Activated CD8-positive, alpha-beta memory T cell treated with anti-CD3 and anti-CD28 coated beads, Interleukin-2, amount 50 U/mL, for 24 hours (primary cell): ENCODE data around the gene DCBLD1.

Experiments
- DNase-seq: peaks from one replicate; pipeline ENCODE4 v3.0.0-alpha.2; 2020; ENCODE audit errors: extremely low read depth

Gene DCBLD1

DNA sequence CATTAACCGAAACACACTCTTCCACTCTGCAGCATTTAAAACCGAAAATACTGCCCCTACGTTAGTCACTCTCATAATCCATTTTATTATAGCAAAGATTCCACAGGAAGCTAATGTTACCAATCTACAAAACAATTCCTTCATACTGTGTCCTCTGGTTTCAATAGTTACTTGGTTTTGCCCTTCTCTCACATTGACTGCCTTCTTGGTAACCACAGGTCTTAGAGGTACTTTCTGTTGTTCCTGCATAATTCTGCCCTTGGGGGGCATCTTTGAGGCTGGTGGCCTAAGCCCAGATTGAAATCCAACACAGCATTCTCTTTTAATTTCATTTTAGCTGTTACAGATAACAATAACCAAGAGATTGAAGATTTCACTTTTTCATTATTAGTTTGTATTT is 9.8 kb upstream of the DCBLD1 start:
- no peak for DNase-seq

DNA sequence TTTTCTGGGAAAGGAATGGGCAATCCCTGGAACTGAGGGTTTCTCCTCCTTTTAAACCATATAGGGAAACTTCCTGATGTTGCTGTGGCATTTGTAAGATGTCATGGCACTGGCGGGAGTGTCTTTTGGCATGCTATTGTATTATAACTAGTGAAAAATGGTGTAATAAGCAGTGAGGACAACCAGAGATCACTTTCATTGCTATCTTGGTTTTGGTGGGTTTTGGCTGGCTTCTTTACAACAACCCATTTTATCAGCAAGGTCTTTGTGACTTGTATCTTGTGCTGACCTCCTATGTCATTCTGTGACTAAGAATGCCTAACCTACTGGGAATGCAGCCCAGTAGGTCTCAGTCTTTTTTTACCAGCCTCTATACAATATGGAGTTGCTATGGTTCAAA is 9.1 kb upstream of the DCBLD1 start:
- no peak for DNase-seq

DNA sequence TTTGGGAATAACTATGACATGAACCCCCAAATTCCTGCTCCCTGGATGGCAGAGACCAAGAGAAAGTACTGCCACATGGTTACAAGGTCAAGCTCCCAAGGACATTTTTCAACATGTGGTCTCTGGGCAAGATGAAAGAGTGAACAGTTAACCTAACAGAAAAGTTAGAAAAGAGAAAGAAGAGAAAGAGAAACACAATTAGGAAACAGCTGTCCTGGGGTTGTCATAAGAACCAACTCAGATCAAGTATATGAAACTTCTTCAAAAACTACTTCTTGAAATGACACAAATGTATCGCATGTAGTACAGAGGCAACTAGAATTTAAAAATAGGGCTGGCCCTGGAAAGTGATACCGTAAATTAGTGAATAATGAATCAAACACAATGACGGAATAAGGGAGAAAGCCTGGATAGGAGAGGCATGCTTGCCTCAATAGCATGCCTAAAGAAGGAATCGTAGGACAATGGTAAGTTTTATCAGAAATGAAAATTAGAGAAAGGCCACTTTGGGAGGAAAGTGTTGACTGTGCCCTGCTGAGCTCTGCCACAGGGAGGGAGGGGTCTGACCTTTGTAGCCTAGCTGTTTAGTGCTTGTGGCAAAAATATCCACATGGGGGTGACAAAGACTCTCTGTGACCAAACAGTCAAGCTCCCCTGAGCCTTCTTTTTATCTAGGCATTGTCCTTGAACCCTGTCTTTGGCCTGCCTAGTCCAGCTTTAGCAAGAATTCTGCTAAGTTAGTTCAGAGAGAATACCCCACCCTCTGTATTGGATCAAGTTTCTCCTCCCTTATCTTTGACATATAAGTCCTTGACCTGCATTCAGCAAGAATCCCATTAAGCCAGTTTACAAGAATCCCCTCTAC is 4.3 kb upstream of the DCBLD1 start:
- DNase-seq = no peak

DNA sequence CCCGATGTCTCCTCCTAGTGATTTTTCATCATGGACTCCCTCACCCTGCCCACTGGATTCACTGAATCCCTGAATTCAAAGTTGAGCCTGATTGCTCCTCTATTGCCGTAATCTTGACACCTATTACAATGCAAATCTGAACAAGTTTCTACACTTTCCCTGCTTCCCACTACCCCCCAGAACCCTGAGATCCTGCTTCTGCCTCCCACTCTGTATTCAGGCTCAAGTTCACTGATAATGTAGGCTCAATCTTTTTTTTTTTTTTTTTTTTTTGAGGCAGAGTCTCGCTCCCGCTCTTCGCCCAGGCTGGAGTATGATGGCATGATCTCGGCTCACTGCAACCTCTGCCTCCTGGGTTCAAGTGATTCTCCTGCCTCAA is 3.6 kb upstream of the DCBLD1 start:
- no peak for DNase-seq

DNA sequence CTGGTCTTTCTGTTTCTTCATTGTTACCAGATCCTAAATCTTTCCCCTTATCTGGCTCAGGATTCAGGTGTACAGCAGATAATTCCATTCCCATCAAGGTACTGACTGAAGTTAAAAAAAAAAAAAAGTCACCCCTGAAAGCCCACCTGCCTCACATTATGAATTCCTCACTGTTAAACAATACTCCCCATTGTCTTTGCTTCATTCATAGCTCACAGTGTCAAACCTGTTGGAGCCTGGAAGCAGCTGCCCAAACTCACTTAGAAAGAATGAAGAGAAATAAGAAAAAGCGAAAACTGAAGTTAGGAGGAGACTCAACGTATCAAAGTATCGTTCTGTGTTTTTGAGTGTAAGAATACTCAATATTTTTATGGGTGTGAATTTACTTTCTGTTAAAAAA is 1.8 kb upstream of the DCBLD1 start:
- DNase-seq = no peak

DNA sequence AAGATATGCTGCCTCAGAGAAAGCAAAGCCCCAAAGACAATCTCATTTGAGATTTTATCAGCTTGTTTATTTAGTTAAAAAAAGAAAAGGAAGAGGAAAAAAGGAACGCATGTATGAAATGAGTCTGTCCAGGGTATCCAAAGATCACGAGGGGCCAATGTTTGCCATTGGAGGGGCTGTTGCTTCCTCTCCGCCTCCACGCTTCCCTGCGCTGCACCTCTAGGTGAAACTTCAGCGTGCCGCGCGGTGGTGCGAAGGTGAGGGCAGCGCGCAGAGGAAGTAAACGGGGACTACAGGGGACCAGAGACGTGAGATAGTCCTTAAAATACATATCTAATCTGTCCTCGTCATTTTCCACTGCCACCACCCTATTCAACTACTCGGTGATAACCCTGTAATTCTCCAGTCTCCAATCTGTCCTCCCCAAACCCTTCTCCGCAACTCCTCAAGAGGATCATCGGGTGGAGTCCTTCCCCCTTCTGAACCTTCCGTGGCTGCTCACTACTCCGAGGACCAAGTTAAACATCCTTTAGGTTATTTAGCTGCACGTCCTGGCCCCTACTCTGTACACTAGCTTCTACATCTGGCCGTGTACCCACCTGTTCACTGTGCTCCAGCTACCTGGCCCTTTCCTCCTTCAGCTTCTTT is 1.1 kb upstream of the DCBLD1 start:
- no peak for DNase-seq

DNA sequence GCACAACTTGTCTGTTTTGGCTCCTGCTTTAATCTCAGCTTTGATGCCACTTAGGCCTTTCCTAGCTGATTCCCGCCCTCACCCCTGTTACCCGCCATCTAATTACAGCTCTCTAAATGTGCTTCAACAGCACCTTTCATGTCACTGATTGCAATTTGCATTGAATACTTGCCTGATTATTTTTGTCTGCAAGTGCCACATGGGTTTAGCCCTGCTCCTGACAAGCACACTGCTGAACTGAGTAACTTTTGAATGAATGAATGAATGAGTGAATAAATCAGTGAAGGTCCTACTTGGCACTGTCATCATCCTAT is 591 bp upstream of the DCBLD1 start:
- no peak for DNase-seq

DNA sequence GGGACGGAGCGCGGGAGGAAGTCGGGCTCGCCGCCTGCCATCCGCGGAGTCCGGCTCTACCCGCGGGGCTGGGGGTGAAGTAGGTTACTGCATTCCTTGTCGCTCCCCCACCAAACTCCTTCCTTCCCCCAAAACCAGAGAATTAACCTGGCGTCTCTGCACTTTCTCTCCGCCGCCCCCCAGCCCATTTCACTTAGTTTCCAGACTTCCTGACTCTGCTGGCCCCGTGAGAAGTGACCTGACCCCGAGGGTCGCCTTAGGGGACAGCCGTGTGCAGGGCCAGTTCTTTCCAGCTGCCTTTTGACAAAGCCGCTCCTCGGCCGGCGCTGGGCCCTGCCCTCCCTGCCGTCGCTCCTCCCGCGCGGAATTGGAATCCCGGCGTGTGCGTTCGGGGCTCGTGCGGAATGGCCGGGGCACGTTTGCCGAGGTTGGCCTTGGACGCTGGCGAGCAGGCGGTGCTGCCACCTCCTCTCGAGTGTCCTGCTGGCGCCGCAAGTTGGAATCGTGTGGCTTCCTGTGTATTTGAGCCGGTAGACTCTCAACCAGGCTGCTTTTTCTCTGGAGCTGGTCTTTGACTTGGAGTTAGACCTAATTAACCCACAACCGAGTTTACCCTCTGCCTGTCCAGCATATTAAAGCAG is 650 bp downstream of the DCBLD1 start:
- no peak for DNase-seq

DNA sequence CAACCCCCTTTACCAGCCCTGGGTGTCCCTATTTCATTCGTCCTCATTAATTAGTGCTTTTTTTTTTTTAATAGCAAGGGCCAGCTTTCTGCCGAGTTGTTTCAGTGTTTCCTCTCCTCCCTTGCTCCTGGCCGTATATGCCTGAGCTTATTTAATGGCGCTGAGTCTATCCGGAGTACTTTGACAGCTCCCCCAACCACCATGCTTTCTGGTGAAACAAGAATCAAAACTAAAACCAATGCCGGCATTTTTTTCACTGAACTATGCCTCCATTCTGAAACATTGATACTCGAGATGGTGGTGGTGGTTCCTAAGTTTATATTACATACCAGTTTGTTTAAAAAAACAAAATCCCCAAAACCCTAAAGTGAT is 1.2 kb downstream of the DCBLD1 start:
- no peak for DNase-seq

DNA sequence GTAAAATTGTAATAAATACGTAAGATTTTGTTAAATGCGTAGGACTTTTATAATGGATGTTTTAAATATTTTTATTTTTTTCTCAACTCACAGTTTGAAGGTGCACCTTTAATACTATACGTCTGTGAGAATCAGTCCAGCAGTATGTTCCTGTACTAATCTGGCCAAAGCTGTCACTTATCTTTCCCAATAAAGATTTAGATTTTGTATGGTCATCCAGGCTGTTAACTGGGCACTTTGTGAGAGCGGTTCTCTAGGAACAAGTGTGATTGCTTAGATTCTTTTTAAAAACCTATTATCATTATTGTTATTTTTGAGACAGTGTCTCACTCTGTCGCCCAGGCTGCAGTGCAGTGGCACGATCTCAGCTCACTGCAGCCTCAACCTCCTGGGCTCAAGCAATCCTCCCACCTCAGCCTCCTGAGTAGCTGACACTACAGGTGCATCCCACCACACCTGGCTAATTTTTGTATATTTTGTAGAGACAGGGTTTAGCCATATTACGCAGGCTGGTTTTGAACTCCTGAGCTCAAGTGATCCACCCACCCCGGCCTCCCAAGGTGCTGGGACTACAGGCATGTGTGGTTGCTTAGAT is 1.7 kb downstream of the DCBLD1 start:
- DNase-seq = no peak

DNA sequence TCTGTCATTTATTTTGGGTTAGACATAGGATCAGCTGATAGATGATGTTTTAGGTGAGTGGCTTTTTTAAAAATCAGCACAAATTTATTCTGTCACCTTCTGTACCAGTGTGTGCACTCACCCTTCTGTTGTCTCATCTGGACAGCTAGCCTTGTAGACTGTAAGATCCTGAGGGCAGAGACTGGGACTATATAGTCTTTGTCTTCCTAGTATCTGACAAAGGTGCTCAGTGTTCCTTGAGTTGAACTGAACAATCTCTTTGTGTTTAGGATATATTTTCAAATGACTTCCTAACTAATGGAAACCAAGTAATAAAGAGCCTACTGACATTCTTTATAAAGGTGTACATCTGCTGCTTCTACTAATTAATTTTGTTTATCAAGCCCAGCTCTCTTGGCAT is 3.0 kb downstream of the DCBLD1 start:
- no peak for DNase-seq

DNA sequence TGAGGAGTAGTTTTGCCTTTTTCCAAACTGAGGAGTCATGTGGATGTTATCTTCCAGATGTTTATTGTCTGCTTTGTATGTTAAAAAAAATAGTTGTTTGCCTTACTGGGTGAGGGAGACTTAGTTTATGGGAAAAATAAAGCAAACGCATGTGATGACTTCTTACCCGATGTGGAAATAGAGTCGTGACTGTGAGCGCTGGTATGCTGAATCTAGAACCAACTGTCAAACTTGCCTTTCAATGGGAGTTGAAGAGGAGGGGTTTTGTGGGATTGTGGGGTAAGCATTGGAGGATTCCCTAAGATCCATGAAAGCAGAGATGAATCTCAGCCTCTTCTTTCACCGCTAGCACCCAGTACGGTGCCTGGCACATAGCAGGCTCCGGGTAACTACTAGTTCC is 5.3 kb downstream of the DCBLD1 start:
- DNase-seq = no peak

DNA sequence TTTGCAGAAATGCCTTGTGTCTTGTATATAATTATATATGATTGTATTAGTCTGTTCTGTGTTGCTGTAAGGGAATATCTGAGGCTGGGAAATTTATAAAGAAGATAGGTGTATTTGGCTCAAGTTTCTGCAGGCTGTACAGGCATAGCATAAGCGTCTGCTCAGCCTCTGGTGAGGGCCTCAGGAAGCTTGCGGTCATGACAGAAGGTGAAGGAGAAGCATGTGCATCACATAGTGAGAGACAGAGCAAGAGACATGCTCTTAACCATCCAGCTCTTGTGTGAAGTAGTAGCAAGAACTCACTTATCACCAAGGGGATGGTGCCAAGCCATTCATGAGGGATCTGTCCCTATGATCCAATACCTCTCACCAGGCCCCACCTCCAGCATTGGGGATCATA is 6.5 kb downstream of the DCBLD1 start:
- no peak for DNase-seq

DNA sequence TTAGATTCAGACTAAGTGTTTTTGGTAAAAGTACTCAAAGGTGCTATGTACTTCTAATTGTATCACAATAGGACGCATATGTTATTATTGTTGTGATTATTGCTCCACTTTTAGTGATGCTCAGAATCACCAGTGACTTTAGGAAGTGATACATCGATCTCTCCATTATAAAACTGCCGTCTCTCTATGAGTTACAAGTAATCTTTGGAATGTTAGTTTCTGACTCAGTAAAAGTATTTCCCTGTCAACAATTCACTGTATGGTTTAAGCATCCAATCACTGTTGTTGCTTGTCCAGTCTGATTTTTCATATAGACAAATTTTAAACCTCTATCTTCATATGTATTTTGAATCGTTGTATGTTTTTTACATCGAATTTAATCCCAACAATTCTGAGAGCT is 9.4 kb downstream of the DCBLD1 start:
- DNase-seq = no peak

DNA sequence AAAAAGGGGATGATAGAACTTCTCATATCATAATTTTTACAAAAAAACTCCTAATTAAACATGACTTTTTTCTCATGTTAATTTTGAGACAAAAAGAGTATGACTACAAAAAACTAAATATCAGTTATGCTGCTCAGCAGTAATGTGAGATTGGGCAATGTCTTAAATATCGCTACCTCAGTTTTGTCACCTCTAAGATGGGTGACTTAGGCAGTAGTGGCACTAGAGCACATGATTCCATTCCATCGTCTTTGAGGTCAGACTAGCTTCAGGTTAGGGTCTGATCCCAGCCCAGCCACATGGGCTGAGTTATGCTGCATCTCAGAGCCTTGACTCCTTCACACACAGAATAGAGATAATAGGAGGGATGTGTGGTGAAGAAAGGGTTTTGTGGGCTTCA is 11.0 kb downstream of the DCBLD1 start:
- DNase-seq = no peak

DNA sequence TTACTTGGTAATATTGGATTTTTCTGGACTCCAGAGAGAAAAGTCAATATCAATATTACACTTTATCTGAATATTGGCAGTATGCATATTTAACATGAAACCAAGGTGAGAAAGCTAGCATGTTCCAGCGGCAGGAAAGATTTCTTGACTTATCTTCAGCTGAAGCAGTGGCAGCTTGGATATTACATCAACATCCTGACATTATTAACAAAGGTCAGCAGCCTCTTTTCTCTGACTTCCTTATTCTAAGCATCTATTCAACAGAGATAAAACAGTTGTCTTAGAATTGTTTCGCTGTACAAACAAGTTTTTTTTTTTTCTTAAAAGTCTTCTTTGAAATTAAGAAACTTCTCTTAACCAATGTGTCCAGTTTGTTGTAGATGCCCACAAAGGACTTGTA is 11.8 kb downstream of the DCBLD1 start:
- DNase-seq = no peak

DNA sequence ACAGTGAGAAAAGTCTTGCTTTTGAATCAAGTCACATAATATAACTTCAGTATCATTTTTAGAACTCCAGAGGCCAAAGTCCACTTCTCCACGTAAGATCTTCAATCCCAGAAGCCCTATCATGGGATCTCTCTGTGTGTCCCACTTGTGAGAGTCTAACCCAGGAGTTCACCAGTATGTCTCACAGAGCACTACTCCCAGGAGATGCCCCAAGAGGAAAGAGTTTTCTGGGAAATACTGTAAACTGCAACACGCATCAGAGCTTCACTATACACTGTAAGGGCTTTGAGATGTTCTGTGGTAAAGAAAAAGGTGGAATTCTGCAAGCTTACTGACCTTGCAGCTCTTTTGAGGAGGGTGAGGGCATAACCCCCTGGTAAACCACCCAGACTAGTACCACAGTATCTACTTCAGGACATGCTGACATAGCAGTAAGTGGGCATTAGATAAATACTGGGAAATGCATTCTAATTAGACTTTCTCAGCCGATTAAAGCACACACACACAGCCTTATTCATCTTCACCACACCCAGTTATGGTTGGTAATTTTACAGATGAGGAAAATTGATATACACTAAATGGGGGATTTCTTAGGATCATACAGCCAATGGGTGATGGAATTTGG is 12.3 kb downstream of the DCBLD1 start:
- DNase-seq = no peak

DNA sequence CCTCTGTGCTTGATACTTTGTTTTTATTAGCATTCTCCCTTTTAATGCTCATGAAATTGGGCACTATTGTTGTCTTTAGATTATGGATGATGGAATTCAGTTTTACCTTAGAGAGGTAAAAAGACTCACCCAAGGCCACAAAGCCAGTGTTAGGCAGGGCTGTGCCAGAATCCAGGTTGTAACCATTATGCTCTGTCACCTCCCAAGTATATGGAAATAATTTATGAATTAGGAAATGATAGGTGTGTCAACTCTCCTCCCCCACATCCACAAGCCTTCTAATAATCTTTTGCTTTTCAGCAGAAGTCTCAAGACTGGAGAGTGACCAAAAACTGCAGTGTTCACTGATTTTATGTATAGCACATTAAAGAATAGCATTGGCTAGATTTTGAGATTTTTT is 13.0 kb downstream of the DCBLD1 start:
- no peak for DNase-seq

DNA sequence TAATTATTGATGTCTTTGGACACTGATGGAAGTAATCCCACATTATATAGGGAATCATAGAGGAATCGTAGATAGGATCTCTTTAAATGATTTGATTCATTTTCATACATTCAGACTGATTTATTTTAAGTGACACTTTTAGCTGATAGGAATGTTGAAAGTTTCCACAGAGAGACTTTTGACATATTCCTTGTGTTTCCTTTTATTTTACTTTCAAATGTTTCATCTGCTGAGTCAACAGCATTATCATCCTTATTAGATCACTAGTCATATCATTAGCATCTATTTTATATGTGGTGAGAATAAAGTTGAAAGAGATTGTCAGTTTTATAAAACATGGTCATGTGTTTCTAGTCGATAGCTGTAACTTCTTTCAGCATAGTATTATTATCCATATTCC is 13.4 kb downstream of the DCBLD1 start:
- no peak for DNase-seq

DNA sequence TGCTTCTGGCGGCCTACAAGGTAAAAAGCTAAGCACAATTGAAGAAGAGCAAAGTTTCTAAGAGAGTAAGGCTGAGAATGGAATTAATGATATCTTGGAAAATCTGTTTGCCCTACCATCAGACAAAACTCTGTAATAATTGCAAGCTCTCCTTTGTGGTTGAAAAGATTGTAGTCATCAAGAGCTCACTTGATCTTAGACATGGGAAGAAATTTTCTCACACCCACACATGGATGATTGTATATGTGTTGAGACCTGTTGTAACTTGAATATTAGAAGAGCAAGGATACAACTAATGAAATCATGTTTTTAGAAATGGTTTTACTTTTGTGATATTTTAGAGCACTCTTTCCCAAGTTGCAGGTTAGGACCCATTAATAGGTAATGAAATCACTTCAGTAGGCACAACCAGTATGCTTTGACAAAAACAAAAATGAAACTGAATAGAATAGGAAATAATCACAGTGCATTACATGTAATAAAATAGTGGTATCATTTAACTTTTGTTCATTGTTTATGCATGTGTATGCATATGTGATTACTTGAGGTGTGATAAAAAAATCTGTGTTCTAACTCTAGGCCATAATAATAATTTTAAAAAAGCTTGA is 14.0 kb downstream of the DCBLD1 start:
- DNase-seq = no peak

DNA sequence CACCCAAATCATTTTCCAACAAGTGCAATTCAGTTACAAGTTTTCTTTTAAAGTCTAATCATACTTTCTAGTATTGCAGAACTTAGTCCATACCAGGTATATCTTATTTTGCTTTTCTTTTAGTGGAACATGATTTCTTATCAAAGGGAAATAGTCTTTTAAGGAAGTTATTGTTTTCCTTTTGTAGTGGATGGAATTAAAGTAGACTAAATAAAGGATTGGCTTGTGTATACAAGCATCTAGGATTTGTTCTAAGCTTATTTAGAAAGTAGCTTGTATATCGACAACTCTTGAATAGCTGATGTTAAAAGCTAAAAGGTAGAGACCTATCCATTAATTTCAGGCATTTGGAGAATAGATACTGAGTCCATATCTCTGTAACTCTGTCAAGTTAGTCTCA is 14.8 kb downstream of the DCBLD1 start:
- DNase-seq = no peak

DNA sequence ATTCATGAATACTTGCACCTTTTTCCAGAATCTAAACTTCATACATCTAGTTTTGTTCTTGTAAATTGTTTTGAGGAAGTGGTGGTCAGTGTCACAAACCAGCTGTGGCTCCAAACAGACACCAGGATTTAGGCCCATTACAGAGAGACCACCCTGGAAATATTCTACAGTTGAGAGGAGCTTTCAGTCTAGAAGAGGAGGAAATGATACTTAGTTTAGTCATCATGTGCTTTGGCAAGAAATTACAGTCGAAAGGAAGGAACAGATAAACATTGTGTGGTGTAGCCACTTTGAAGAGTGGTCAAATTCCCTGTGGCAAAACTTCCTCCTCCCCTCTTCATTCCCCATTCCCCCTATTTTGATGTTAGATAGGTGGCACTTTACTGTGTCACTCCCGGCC is 15.7 kb downstream of the DCBLD1 start:
- DNase-seq = no peak
